Measurements from ENCODE around the gene TARS1. TPM values are rescaled to one million over a fixed set of nuclear protein-coding genes. Genes with fewer than 3 reads are reported as not detected.

The TARS1 gene
- total RNA-seq, result 66.1 TPM
- long read RNA-seq, full-length matches to known transcripts, result 95 of 105 reads
- long read RNA-seq, partial matches to known transcripts, result 7 of 105 reads
- long read RNA-seq, other reads (novel, unspliced or antisense), result 3 of 105 reads

DNA sequence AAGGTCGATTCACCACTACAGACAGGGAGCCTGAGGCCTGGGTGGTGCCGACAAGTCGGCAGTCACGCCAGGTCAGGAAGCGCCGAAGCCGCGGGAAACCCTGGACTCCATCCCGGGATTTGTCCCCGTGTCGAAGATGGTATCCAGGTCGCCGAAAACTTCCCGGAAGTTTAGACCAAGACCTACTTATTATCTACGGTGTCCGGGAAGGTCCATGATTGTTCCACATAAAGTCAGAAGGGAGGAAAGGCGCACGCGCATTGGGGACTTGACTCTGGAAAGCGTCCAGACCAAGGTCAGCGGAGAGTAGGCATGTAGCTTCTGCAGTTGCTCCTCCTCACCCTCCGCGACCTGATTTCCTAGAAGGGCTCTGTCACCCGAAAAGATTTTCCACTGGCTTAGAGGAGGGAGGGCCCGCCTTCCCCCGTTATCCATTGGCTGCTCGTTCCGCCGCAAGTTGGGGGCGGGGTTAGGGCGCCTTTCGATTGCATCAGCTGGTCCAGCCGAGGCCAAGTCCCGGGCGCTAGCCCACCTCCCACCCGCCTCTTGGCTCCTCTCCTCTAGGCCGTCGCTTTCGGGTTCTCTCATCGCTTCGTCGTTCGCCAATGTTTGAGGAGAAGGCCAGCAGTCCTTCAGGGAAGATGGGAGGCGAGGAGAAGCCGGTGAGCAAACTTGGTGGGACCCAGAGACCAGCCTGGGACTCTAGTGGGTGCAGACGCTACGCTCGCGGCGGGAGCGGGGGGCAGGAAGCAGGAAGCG is at the start of gene TARS1:
Gene TARS1 (plus strand): TSS at position 484 of the 759 bp plus-strand sequence. CDS start 122 bp downstream, at position 606.
- peak within 1 kb of the TSS; percentile 85 for H3K4me3 ChIP-seq
- H3K27ac ChIP-seq (replicated peaks), result peak within 1 kb of the TSS; percentile 96
- TF ChIP-seq, protein P1, sequence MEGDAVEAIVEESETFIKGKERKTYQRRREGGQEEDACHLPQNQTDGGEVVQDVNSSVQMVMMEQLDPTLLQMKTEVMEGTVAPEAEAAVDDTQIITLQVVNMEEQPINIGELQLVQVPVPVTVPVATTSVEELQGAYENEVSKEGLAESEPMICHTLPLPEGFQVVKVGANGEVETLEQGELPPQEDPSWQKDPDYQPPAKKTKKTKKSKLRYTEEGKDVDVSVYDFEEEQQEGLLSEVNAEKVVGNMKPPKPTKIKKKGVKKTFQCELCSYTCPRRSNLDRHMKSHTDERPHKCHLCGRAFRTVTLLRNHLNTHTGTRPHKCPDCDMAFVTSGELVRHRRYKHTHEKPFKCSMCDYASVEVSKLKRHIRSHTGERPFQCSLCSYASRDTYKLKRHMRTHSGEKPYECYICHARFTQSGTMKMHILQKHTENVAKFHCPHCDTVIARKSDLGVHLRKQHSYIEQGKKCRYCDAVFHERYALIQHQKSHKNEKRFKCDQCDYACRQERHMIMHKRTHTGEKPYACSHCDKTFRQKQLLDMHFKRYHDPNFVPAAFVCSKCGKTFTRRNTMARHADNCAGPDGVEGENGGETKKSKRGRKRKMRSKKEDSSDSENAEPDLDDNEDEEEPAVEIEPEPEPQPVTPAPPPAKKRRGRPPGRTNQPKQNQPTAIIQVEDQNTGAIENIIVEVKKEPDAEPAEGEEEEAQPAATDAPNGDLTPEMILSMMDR (IDR thresholded peaks at IDR 0.05; ENCODE audit: borderline replicate concordance), result no peak
- H3K27me3 ChIP-seq (ENCODE audit: low read depth), result no peaks in the 10 kb centered on the region
- H3K36me3 ChIP-seq, result peaks cover 11% of the 10 kb centered on the region
- DNase-seq, result peak; percentile 98
- intact Hi-C loops (cut with micrococcal nuclease), result no loop called here
- peaks cover 62% of the 10 kb centered on the region for H3K4me1 ChIP-seq
- H3K9me3 ChIP-seq (replicated peaks), result no peaks in the 10 kb centered on the region

- H3K4me1 ChIP-seq, result no peaks in the 10 kb centered on the region
- intact Hi-C loops (cut with micrococcal nuclease), result no loop called here
Measured at GRCh38 chr5:33398501-33398900, 42.3 kb upstream of the TARS1 start.

DNA sequence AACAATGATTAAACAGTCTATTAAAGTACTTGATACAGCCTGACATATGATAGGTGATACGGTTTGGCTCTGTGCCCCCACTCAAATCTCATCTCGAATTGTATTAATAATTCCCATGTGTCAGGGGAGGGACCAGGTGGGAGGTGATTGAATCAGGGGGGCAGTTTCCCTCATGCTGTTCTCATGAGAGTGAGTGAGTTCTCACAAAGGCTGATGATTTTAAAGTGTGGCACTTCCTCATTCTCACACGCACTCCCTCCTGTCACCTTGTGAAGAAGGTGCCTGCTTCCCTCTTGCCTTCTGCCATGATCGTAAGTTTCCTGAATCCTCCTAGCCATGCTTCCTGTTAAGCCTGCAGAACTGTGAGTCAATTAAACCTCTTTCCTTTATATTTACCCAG is 40.1 kb upstream of the TARS1 start:
- Histone ChIP-seq H3K36me3 (no peaks in the 10 kb centered on the region), H3K9me3 (replicated peaks) (no peaks in the 10 kb centered on the region), H3K4me3 (no peak overlapping the region), H3K27me3 (ENCODE audit: low read depth) (no peaks in the 10 kb centered on the region), H3K27ac (replicated peaks) (no peak overlapping the region), H3K4me1 (no peaks in the 10 kb centered on the region)
- TF ChIP-seq, protein P1 (IDR thresholded peaks at IDR 0.05; ENCODE audit: borderline replicate concordance), result no peak
- intact Hi-C loops (cut with micrococcal nuclease), result no loop called here
- DNase-seq, result no peak

More at GRCh38 chr5:33398501-33398900, 42.3 kb upstream of the TARS1 start:
- Histone ChIP-seq H3K9me3 (replicated peaks) (peaks cover 8% of the 10 kb centered on the region), H3K27me3 (ENCODE audit: low read depth) (no peaks in the 10 kb centered on the region), H3K4me3 (no peak overlapping the region), H3K36me3 (no peaks in the 10 kb centered on the region), H3K27ac (replicated peaks) (no peak overlapping the region)
- TF ChIP-seq, protein P1 (IDR thresholded peaks at IDR 0.05; ENCODE audit: borderline replicate concordance), result no peak
- no peak for DNase-seq

DNA sequence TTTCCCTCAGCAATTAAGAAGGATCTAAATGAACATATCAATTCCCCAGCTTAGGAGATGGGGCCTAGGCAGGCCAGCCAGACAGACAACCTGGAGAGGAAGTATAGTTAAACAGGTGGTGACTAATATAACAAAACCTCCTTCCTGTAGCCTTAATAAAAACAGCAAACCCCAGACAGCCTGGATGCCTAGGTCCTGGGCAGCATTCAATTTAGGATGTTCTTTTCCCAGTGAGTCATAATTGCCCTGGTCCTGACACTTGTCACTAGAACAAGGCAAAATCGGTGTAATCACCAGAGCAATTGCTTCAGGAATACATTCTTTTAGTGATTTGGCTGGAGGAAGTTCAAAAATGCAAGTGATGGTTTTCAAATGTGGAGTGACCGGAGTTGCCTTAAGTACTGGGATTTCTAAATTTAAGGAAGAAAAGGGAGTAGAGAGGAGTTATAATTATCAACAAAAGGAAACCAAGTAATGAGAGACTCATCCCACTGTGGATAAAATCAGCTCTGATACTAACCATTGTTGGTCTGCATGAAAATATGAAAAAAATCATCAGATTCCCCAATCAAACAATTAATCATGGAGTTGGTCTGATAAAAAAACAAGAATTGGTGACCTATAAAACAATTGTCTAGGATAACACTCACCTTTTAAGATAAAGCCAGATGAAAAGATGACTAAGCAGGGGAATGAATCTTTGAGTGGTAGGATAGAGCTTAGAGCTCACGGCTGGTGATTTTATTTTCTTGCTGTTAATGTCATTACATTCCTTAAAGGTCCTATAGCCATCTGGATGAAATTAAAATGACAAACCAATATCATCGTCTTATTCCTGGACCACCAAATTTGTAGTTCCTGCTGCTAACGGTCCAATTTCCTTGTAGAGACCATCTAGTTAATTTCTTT is 39.0 kb upstream of the TARS1 start:
- TF ChIP-seq, protein P1 (IDR thresholded peaks at IDR 0.05; ENCODE audit: borderline replicate concordance), result no peak
- DNase-seq, result no peak
- no peaks in the 10 kb centered on the region for H3K9me3 ChIP-seq (replicated peaks)
- H3K27ac ChIP-seq (replicated peaks), result no peak overlapping the region
- intact Hi-C loops (cut with micrococcal nuclease), result no loop called here
- no peaks in the 10 kb centered on the region for H3K4me1 ChIP-seq
- H3K36me3 ChIP-seq, result no peaks in the 10 kb centered on the region
- no peak overlapping the region for H3K4me3 ChIP-seq
- no peaks in the 10 kb centered on the region for H3K27me3 ChIP-seq (ENCODE audit: low read depth)

- TF ChIP-seq, protein P1 (IDR thresholded peaks at IDR 0.05; ENCODE audit: borderline replicate concordance), result no peak
- H3K4me3 ChIP-seq, result no peak overlapping the region
- H3K27me3 ChIP-seq (ENCODE audit: low read depth), result no peaks in the 10 kb centered on the region
- no peaks in the 10 kb centered on the region for H3K36me3 ChIP-seq
- no peak for DNase-seq
- H3K4me1 ChIP-seq, result no peaks in the 10 kb centered on the region
- no peak overlapping the region for H3K27ac ChIP-seq (replicated peaks)
- intact Hi-C loops (cut with micrococcal nuclease), result no loop called here
- H3K9me3 ChIP-seq (replicated peaks), result no peaks in the 10 kb centered on the region
Measured at GRCh38 chr5:33403187-33403586, 37.6 kb upstream of the TARS1 start.
